WI38 (cell line): ENCODE results near the gene POMT2.

Experiments
- H3K4me3 ChIP-seq: 2 replicates; pipeline ENCODE4 v1.5.1; 2011; ENCODE audit warnings: low read depth, mild to moderate bottlenecking, control low read depth, low read length
- TF ChIP-seq, protein P1 (sequence below): IDR thresholded peaks from 2 replicates; pipeline ENCODE4 v1.5.1; 2012; ENCODE audit warnings: low read depth, mild to moderate bottlenecking, control low read depth, low read length

The POMT2 gene

GRCh38 chr14:77260631-77261030 lies 60.1 kb downstream of the POMT2 start:
- TF ChIP-seq, protein P1, sequence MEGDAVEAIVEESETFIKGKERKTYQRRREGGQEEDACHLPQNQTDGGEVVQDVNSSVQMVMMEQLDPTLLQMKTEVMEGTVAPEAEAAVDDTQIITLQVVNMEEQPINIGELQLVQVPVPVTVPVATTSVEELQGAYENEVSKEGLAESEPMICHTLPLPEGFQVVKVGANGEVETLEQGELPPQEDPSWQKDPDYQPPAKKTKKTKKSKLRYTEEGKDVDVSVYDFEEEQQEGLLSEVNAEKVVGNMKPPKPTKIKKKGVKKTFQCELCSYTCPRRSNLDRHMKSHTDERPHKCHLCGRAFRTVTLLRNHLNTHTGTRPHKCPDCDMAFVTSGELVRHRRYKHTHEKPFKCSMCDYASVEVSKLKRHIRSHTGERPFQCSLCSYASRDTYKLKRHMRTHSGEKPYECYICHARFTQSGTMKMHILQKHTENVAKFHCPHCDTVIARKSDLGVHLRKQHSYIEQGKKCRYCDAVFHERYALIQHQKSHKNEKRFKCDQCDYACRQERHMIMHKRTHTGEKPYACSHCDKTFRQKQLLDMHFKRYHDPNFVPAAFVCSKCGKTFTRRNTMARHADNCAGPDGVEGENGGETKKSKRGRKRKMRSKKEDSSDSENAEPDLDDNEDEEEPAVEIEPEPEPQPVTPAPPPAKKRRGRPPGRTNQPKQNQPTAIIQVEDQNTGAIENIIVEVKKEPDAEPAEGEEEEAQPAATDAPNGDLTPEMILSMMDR, result no peak

DNA sequence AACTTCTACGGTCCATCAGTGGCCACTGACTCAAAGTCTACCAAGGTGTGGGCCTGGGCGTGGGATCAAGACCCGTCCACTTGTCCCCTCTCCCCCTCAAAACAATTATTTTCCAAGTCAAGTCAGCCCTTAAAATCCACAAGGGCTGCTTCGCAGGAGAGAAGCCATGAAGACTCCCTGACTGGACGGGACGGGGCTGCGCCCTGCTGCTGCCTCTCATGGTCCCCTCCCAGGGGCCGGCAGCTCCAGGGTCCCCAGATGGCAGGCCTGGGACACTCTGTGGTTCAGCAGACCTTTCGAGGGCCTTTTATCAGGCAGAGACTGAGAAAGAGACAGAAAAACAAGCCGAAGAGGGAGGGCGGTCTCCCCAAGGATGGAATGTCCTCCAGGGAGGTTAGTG lies 60.5 kb downstream of the POMT2 start:
- no peak overlapping the region for H3K4me3 ChIP-seq
- TF ChIP-seq, protein P1, result no peak

More at GRCh38 chr14:77260631-77261030, 60.1 kb downstream of the POMT2 start:
- no peak overlapping the region for H3K4me3 ChIP-seq

DNA sequence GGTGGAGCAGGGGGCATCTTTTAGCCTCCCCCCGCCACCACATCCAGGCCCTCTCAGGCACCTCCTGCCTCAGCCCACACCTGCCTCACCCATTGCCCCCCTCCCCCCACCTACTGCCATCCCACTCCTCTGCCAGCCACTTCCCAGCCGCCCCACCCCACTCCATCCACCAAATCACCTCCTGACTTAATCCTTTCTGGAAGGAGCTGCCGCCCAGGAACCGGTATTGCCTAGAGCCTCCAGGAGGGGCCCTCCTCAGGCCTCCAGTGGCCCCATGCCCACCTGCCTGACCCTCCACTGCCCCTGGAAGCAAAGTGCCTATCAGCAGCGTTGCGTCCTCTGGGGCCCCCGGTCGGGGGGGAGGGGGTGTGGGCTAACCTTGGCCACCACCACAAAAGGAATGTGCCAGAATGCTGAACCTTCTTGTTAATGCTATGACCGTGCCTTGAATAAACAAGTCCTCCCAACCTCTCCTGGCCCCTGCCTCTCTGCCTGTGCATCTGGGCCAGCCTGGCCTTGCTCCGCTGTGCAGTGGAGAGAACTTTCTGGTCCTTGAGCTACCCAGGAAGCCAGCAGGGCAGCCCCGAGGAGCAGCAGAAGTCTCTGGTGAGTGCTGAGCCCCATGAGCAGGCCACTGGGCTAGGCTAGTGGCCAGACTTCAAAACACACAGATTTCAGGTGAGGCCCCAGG lies 61.5 kb downstream of the POMT2 start:
- H3K4me3 ChIP-seq, result no peak overlapping the region
- TF ChIP-seq, protein P1, result no peak

- TF ChIP-seq, protein P1, result no peak
- no peak overlapping the region for H3K4me3 ChIP-seq
Measured at GRCh38 chr14:77258566-77258965, 62.1 kb downstream of the POMT2 start.

- TF ChIP-seq, protein P1, result no peak
- no peak overlapping the region for H3K4me3 ChIP-seq
Measured at GRCh38 chr14:77257700-77258099, 63.0 kb downstream of the POMT2 start.

DNA sequence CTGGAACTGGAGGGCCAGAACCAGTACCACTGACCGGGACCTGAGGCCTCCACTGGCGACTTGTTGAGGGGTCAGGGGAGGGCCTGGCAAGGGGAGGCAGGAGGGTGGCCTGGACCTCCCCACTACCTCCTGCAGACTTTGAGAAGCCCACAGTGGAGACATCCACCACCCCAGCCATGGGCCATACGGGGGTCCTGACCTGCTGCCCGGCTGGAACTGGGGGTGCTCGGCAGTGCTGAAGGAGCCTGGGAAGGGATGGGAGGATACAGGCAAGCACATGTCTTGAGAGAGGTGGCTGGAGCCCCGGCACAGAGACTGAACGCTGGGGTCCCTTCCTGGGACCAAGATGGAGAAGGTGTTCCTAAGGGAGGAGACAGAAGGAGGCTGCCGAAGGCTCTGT lies 64.0 kb downstream of the POMT2 start:
- TF ChIP-seq, protein P1, result no peak
- H3K4me3 ChIP-seq, result no peak overlapping the region

GRCh38 chr14:77253333-77254190 lies 67.1 kb downstream of the POMT2 start:
- TF ChIP-seq, protein P1, result no peak
- H3K4me3 ChIP-seq, result no peak overlapping the region
